GM10266 (cell line): Measurements from ENCODE around the gene RHEX.

Experiments used
- DNase-seq: peaks from one replicate; pipeline ENCODE4 v3.0.0; 2012; ENCODE audit errors: extremely low spot score
- CTCF ChIP-seq: IDR thresholded peaks from 2 replicates; pipeline ENCODE4 v1.5.1; 2012; ENCODE audit warnings: mild to moderate bottlenecking, low read depth; ENCODE audit not compliant: control insufficient read depth, insufficient read depth; ENCODE audit errors: missing control alignments

Gene RHEX

DNA sequence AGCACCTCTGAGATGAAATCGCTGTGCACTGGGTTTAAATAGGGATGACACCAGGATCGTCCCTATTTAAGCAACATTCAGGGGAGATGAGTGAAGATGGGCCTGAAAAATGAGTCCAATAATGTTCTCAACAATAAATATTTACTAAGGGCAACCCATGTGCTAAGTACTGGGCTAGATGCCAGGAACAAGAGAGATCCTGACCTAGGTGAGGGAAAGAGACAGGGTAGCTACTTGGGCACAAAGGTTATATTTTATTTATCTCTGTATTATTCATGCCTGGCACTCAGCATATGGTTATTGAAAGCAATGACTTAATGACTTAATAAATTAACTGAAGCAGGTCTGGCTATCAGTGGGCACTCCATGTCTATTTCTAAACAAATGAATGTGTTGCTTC, 91.6 kb downstream of the RHEX start:
- TF ChIP-seq CTCF = no peak
- no peak for DNase-seq

GRCh38 chr1:206145771-206146290, 92.9 kb downstream of the RHEX start:
- DNase-seq = no peak
- TF ChIP-seq CTCF = no peak
